Lung (tissue), 13 donors: ENCODE measurements around the gene RMC1. TPM values are rescaled to one million over a fixed set of nuclear protein-coding genes. Genes with fewer than 3 reads are reported as not detected.

Experiments used
- ATAC-seq: fragments of 200-7000 bp; cut with Tn5 transposase; one replicate; pipeline ENCODE4 v1.9.1; 2020; ENCODE audit warnings: moderate number of reproducible peaks; ENCODE audit not compliant: insufficient read depth, low FRiP score
- DNase-seq, 3 donors: peaks; one replicate each; pipeline ENCODE4 v3.0.0-alpha.2; 2013 to 2017
- H3K27ac ChIP-seq, 2 donors: one replicate each; pipeline ENCODE4 v1.5.1; 2013; ENCODE audit warnings: mild to moderate bottlenecking in 2 of 2, moderate library complexity in 2 of 2, control low read depth in 1 of 2, inconsistent platforms in 1 of 2, low read depth in 1 of 2, low read length in 1 of 2
- H3K27me3 ChIP-seq, 3 donors: one replicate each; pipeline ENCODE4 v1.5.1; 2013; ENCODE audit warnings: low read length in 2 of 3; ENCODE audit not compliant: control insufficient read depth in 3 of 3, insufficient read depth in 3 of 3
- H3K36me3 ChIP-seq, 4 donors: one replicate each; pipeline ENCODE4 v1.5.1; 2013; ENCODE audit warnings: low read length in 4 of 4, mild to moderate bottlenecking in 1 of 4, moderate library complexity in 1 of 4; ENCODE audit not compliant: control insufficient read depth in 4 of 4, insufficient read depth in 4 of 4
- H3K4me1 ChIP-seq, 5 donors: one replicate each; pipeline ENCODE4 v1.5.1; 2013; ENCODE audit warnings: low read length in 5 of 5, mild to moderate bottlenecking in 2 of 5, moderate library complexity in 1 of 5; ENCODE audit not compliant: control insufficient read depth in 5 of 5, insufficient read depth in 5 of 5
- H3K4me3 ChIP-seq: one replicate; pipeline ENCODE4 v1.5.1; 2013; ENCODE audit warnings: mild to moderate bottlenecking, control low read depth, moderate library complexity
- H3K9ac ChIP-seq, 2 donors: one replicate each; pipeline ENCODE4 v1.5.1; 2013; ENCODE audit warnings: low read length in 2 of 2, control low read depth in 1 of 2; ENCODE audit not compliant: insufficient read depth in 1 of 2
- H3K9me3 ChIP-seq, 4 donors: one replicate each; pipeline ENCODE4 v1.5.1; 2013; ENCODE audit warnings: low read length in 3 of 4, mild to moderate bottlenecking in 1 of 4, moderate library complexity in 1 of 4; ENCODE audit not compliant: control insufficient read depth in 4 of 4, insufficient read depth in 3 of 4
- CTCF ChIP-seq: IDR thresholded peaks from 2 replicates; pipeline ENCODE4 v1.5.1; 2012; ENCODE audit warnings: mild to moderate bottlenecking; ENCODE audit errors: control extremely low read depth, extremely low read depth
- WGBS, 2 donors: extraction: QIAGEN DNeasy Blood & Tissue Kit; methylation state at CpG; one replicate each; pipeline ENCODE4 v1.1.7; 2013; 5-methylcytosine and 5-hydroxymethylcytosine counted together
- polyA plus RNA-seq, 2 donors: library from polyadenylated mRNA; stranded (reverse); fragments of 200-250 nt; gene quantifications; one replicate each; pipeline ENCODE4 v1.2.1, GENCODE V29; 2013
- small RNA-seq: library from RNA; depleted of rRNA; stranded (forward); fragments of <200 nt; gene quantifications from one replicate; pipeline ENCODE3, GENCODE V24; 2014; ENCODE audit warnings: low replicate concordance
- total RNA-seq, 2 donors: library from RNA; depleted of rRNA in 1 of 2; stranded (reverse); fragments of >200 nt in 1 of 2; gene quantifications; one replicate each; pipeline ENCODE4 v1.2.1, GENCODE V29; 2014 to 2021
- donor health status: control.
- donor health status: control.
- donor health status: Bipolar disorder and iron deficiency.
- donor health status: healthy.
- donor health status: DM: yes; HTN: yes; CAD: no.

RMC1 gene
- total and polyA plus RNA-seq, 4 donors = 28.2 to 71.3 (median 32.2) TPM

GRCh38 chr18:23578891-23579653 lies 75.8 kb downstream of the RMC1 start:
- peaks cover 0 to 7% (median 4%) of the 10 kb centered on the region in 4 donors for H3K36me3 ChIP-seq
- ATAC-seq (peak; percentile 17), DNase-seq (peak in 2 of 3 donors; percentile 31 to 57)
- no peak overlapping the region for H3K4me3 ChIP-seq
- H3K27me3 ChIP-seq = no peaks in the 10 kb centered on the region
- no peak overlapping the region for H3K9ac ChIP-seq
- peak overlapping the region in 1 of 2 donors; percentile 22 for H3K27ac ChIP-seq
- H3K4me1 ChIP-seq = peaks cover 0 to 22% (median 9%) of the 10 kb centered on the region in 5 donors
- H3K9me3 ChIP-seq = no peaks in the 10 kb centered on the region
- no peak for TF ChIP-seq CTCF
- WGBS, 2 donors = 77 to 82% methylated on average over 8 of the region's 8 CpGs

- no peak overlapping the region for H3K9ac ChIP-seq
- H3K27ac ChIP-seq = peak overlapping the region in 1 of 2 donors; percentile 73
- peaks cover 0 to 24% (median 9%) of the 10 kb centered on the region in 5 donors for H3K4me1 ChIP-seq
- no peaks in the 10 kb centered on the region for H3K27me3 ChIP-seq
- WGBS, 2 donors = 79 to 94% methylated on average over 6 of the region's 6 CpGs
- H3K36me3 ChIP-seq = peaks cover 0 to 7% (median 1%) of the 10 kb centered on the region in 4 donors
- DNase-seq = no peak
- TF ChIP-seq CTCF = no peak
- no peak overlapping the region for H3K4me3 ChIP-seq
- ATAC-seq = no peak
- H3K9me3 ChIP-seq = no peaks in the 10 kb centered on the region
These were observed 77.5 kb downstream of the RMC1 start for GRCh38 chr18:23580677-23581367.

Small RNA genes within 50 kb of the gene (small RNA-seq; reads per million reads assigned to genes)
- gene AC026634.1 (not detected), gene RF00019 (not detected)

Other genes starting within 250 kb of the RMC1 start
- gene RIOK3, start 50.2 kb upstream of the RMC1 start, total RNA-seq = 10 to 100 TPM; 61.4 to 83.0 TPM
- gene RIOK3, start 50.2 kb upstream of the RMC1 start, polyA plus RNA-seq = 10 to 100 TPM; 35.6 to 46.9 TPM
- 100 to 1,000 TPM in 1 of 2 donors, 10 to 100 TPM in 1; 97.7 to 143 TPM for gene NPC1, start 83.0 kb downstream of the RMC1 start, total RNA-seq
- gene NPC1, start 83.0 kb downstream of the RMC1 start, polyA plus RNA-seq = 10 to 100 TPM; 47.7 to 48.2 TPM
- gene ANKRD29, start 159.4 kb downstream of the RMC1 start, total RNA-seq = 10 to 100 TPM; 38.4 to 47.6 TPM
- gene ANKRD29, start 159.4 kb downstream of the RMC1 start, polyA plus RNA-seq = 10 to 100 TPM; 12.5 to 60.9 TPM
- 100 to 1,000 TPM in 1 of 2 donors, 10 to 100 TPM in 1; 81.0 to 110 TPM for gene LAMA3, start 185.9 kb downstream of the RMC1 start, total RNA-seq
- gene LAMA3, start 185.9 kb downstream of the RMC1 start, polyA plus RNA-seq = 10 to 100 TPM; 14.1 to 22.8 TPM